ENCODE results near the gene RAD52. TPM values are rescaled to one million over a fixed set of nuclear protein-coding genes. Genes with fewer than 3 reads are reported as not detected.

RAD52 gene
- polyA plus RNA-seq, 3 donors = 0.79 to 14.3 (median 1.1) TPM

DNA sequence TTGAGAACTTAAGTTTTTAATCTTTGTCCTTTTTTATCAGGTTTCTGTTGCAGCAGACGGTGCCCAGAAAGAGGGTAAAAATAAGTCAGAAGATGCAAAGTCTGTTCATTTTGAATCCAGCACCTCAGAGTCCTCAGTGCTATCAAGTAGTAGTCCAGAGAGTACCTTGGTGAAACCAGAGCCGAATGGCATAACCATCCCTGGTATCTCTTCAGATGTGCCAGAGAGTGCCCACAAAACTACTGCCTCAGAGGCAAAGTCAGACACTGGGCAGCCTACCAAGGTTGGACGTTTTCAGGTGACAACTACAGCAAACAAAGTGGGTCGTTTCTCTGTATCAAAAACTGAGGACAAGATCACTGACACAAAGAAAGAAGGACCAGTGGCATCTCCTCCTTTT is 53.5 kb downstream of the RAD52 start:
- Histone ChIP-seq H3K4me1 (ENCODE audit: control insufficient read depth in 1 of 2, insufficient read depth in 2 of 2, low read length in 2 of 2) (no peaks in the 10 kb centered on the region), H3K27me3 (ENCODE audit: control insufficient read depth in 2 of 2, insufficient read depth in 2 of 2, low read length in 2 of 2) (no peaks in the 10 kb centered on the region), H4K20me1 (ENCODE audit: insufficient read depth, low read length) (peaks cover 35% of the 10 kb centered on the region), H3K27ac (ENCODE audit: low read depth in 1 of 2, low read length in 2 of 2) (no peak overlapping the region), H3K79me2 (ENCODE audit: insufficient read depth, low read length) (no peaks in the 10 kb centered on the region), H3K4me2 (replicated peaks; ENCODE audit: extremely low read depth, low read length, poor library complexity, severe bottlenecking) (no peak overlapping the region), H3K9me3 (replicated peaks in 1 of 2; ENCODE audit: control insufficient read depth in 1 of 2, insufficient read depth in 1 of 2, low read length in 2 of 2) (no peaks in the 10 kb centered on the region), H3K9ac (ENCODE audit: insufficient read depth, low read length, poor library complexity, severe bottlenecking) (no peak overlapping the region), H3K36me3 (replicated peaks in 1 of 2; ENCODE audit: control insufficient read depth in 1 of 2, insufficient read depth in 2 of 2, low read length in 2 of 2) (peaks cover 82 to 93% of the 10 kb centered on the region in 2 donors), H2AFZ (ENCODE audit: insufficient read depth, low read depth, low read length, poor library complexity, severe bottlenecking) (no peak overlapping the region), H3K4me3 (replicated peaks in 1 of 3; ENCODE audit: low read depth in 2 of 3, low read length in 3 of 3) (no peak overlapping the region)
- intact Hi-C loops (cut with micrococcal nuclease) = loop anchor here in 1 of 2 donors (10.0 kb wide), 1 partner anchor 59 kb away; no protein-coding TSS in a partner anchor
- DNase-seq = no peak
- Mint-ChIP-seq H3K27me3 (ENCODE audit: low read depth in 3 of 3) (no peaks in the 10 kb centered on the region), H3K27ac (no peak overlapping the region), H3K4me1 (peaks cover 4% of the 10 kb centered on the region), H3K4me3 (no peak overlapping the region), H3K9me3 (no peaks in the 10 kb centered on the region), H3K36me3 (peaks cover 75 to 89% of the 10 kb centered on the region in 2 donors)
- 88% methylated on average over 4 of the region's 4 CpGs for WGBS (ENCODE audit: insufficient coverage)
- TF ChIP-seq, protein P1, sequence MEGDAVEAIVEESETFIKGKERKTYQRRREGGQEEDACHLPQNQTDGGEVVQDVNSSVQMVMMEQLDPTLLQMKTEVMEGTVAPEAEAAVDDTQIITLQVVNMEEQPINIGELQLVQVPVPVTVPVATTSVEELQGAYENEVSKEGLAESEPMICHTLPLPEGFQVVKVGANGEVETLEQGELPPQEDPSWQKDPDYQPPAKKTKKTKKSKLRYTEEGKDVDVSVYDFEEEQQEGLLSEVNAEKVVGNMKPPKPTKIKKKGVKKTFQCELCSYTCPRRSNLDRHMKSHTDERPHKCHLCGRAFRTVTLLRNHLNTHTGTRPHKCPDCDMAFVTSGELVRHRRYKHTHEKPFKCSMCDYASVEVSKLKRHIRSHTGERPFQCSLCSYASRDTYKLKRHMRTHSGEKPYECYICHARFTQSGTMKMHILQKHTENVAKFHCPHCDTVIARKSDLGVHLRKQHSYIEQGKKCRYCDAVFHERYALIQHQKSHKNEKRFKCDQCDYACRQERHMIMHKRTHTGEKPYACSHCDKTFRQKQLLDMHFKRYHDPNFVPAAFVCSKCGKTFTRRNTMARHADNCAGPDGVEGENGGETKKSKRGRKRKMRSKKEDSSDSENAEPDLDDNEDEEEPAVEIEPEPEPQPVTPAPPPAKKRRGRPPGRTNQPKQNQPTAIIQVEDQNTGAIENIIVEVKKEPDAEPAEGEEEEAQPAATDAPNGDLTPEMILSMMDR (IDR thresholded peaks at IDR 0.05) = no peak

DNA sequence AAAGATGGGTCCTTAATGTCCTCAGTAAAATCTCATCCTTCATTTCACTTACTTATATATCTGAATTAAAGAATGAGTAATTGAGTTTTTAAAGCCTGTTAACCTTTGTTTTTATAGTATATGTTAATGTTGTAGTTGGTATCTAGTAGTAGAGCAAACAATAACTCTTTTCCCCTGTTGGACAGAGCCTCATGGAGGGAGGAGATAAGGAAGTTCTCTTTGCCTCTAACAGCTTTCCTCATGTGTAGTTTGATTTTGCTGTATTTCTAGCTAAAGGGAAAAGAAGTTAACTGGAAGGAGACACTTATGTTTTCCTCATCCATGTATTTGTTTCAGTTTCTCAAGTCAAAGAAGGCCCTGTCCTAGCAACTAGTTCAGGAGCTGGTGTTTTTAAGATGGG is 55.3 kb downstream of the RAD52 start:
- H3K4me3 ChIP-seq (replicated peaks in 1 of 3; ENCODE audit: low read depth in 2 of 3, low read length in 3 of 3) = no peak overlapping the region
- intact Hi-C loops (cut with micrococcal nuclease) = loop anchor here in 1 of 2 donors (10.0 kb wide), 1 partner anchor 61 kb away; no protein-coding TSS in a partner anchor
- Mint-ChIP-seq H3K4me1 (peaks cover 4% of the 10 kb centered on the region), H3K27ac (peak overlapping the region in 2 of 7 donors; percentile 36 to 38), H3K36me3 (peaks cover 70 to 88% of the 10 kb centered on the region in 2 donors), H3K9me3 (no peaks in the 10 kb centered on the region), H3K4me3 (no peak overlapping the region), H3K27me3 (ENCODE audit: low read depth in 3 of 3) (no peaks in the 10 kb centered on the region)
- TF ChIP-seq, protein P1 (IDR thresholded peaks at IDR 0.05) = no peak
- no peak overlapping the region for H2AFZ ChIP-seq (ENCODE audit: insufficient read depth, low read depth, low read length, poor library complexity, severe bottlenecking)
- H3K9ac ChIP-seq (ENCODE audit: insufficient read depth, low read length, poor library complexity, severe bottlenecking) = no peak overlapping the region
- H3K4me2 ChIP-seq (replicated peaks; ENCODE audit: extremely low read depth, low read length, poor library complexity, severe bottlenecking) = no peak overlapping the region
- no peaks in the 10 kb centered on the region for H3K9me3 ChIP-seq (replicated peaks in 1 of 2; ENCODE audit: control insufficient read depth in 1 of 2, insufficient read depth in 1 of 2, low read length in 2 of 2)
- peaks cover 24% of the 10 kb centered on the region for H4K20me1 ChIP-seq (ENCODE audit: insufficient read depth, low read length)
- no peaks in the 10 kb centered on the region for H3K4me1 ChIP-seq (ENCODE audit: control insufficient read depth in 1 of 2, insufficient read depth in 2 of 2, low read length in 2 of 2)
- no peak overlapping the region for H3K27ac ChIP-seq (ENCODE audit: low read depth in 1 of 2, low read length in 2 of 2)
- H3K79me2 ChIP-seq (ENCODE audit: insufficient read depth, low read length) = no peaks in the 10 kb centered on the region
- no peak for DNase-seq
- H3K36me3 ChIP-seq (replicated peaks in 1 of 2; ENCODE audit: control insufficient read depth in 1 of 2, insufficient read depth in 2 of 2, low read length in 2 of 2) = peaks cover 83 to 93% of the 10 kb centered on the region in 2 donors
- no peaks in the 10 kb centered on the region for H3K27me3 ChIP-seq (ENCODE audit: control insufficient read depth in 2 of 2, insufficient read depth in 2 of 2, low read length in 2 of 2)

Data from CD14-positive monocyte (primary cell).